Bronchial epithelial cell (primary cell): ENCODE results near the gene FARS2. TPM values are rescaled to one million over a fixed set of nuclear protein-coding genes. Genes with fewer than 3 reads are reported as not detected.

Source experiments
- DNase-seq: peaks from one replicate; pipeline ENCODE4 v3.0.0-alpha.2; 2010; ENCODE audit warnings: low read depth
- FAIRE-seq: peaks from 2 replicates; lab custom pipeline; 2011; peaks lifted over from hg19 to GRCh38; lab: Jason Lieb, UNC
- H3K27me3 ChIP-seq: 2 replicates; pipeline ENCODE4 v1.5.1; 2011; ENCODE audit warnings: low read length; ENCODE audit not compliant: control insufficient read depth, insufficient read depth
- H3K36me3 ChIP-seq: 2 replicates; pipeline ENCODE4 v1.5.1; 2011; ENCODE audit warnings: low read length; ENCODE audit not compliant: control insufficient read depth, insufficient read depth
- H3K4me3 ChIP-seq: 2 replicates; pipeline ENCODE4 v1.5.1; 2011; ENCODE audit warnings: mild to moderate bottlenecking, low read depth, low read length, control low read depth
- total RNA-seq: library from RNA; depleted of rRNA; stranded (reverse); fragments of >200 nt; gene quantifications from 2 replicates; pipeline ENCODE4 v1.2.1, GENCODE V29; 2014
- TF ChIP-seq, protein P1 (sequence below): IDR thresholded peaks from 2 replicates; pipeline ENCODE4 v1.5.1; 2011; ENCODE audit warnings: mild to moderate bottlenecking, moderate library complexity, low read length, control low read depth, inconsistent platforms; ENCODE audit not compliant: insufficient read depth, severe bottlenecking

Gene FARS2
- total RNA-seq, 1 donor from 2014 or later: 27.4 TPM

- H3K27me3 ChIP-seq: no peaks in the 10 kb centered on the region
- no peaks in the 10 kb centered on the region for H3K36me3 ChIP-seq
- H3K4me3 ChIP-seq: no peak overlapping the region
- no peak for FAIRE-seq
- DNase-seq: peak; percentile 79
- TF ChIP-seq, protein P1, sequence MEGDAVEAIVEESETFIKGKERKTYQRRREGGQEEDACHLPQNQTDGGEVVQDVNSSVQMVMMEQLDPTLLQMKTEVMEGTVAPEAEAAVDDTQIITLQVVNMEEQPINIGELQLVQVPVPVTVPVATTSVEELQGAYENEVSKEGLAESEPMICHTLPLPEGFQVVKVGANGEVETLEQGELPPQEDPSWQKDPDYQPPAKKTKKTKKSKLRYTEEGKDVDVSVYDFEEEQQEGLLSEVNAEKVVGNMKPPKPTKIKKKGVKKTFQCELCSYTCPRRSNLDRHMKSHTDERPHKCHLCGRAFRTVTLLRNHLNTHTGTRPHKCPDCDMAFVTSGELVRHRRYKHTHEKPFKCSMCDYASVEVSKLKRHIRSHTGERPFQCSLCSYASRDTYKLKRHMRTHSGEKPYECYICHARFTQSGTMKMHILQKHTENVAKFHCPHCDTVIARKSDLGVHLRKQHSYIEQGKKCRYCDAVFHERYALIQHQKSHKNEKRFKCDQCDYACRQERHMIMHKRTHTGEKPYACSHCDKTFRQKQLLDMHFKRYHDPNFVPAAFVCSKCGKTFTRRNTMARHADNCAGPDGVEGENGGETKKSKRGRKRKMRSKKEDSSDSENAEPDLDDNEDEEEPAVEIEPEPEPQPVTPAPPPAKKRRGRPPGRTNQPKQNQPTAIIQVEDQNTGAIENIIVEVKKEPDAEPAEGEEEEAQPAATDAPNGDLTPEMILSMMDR: no peak
Measured at GRCh38 chr6:5670811-5671561, 409.7 kb downstream of the FARS2 start.

DNA sequence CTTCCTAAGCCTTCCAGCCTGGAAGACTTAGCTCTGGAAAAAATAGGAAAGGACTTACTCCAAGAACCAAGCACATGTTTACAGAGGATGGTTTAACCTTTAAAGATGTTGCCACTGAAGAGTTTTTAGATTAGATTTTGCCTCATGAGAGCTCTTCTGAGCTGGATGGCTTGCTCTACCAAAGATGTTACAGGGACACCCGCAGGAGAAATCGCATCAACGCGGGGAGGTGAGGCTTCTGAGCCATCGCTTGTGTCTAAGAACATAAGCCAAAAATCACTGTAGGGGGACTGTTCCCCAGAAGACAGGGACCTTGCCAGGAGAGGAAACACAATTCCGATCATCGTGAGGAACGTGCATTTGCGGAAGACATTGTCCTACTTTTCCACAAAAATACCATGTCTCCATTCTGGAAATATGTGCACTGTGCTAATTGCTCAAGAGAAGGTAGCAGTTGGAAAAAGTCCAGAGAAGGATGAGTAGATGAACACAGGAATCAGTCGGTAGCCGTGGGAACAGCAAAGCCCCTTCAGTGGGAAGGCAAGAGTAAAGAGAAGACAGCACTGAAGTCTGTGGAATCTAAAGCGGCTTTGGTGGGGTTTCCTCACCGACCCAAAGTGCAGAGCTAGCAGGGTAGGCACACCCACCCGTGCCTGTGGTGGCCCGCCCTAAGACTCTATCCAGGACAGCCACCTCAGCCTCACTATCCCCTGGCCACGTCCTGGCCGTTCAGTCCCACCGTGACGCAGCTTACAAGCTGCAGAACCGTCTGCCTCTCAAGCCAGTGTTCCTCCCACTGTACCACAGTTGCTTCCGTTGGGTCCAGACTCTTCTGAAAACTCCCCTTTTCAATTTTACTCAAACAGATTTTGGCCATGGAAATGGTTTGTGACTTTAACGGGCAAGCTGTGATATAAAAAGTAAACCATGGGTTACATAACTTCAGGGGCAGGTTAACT lies 410.6 kb downstream of the FARS2 start:
- H3K27me3 ChIP-seq: no peaks in the 10 kb centered on the region
- H3K36me3 ChIP-seq: no peaks in the 10 kb centered on the region
- FAIRE-seq (no peak), DNase-seq (no peak)
- TF ChIP-seq, protein P1: no peak
- H3K4me3 ChIP-seq: no peak overlapping the region

GRCh38 chr6:5672581-5673011 lies 411.3 kb downstream of the FARS2 start:
- FAIRE-seq (no peak), DNase-seq (peak; percentile 91)
- Histone ChIP-seq H3K36me3 (no peaks in the 10 kb centered on the region), H3K27me3 (no peaks in the 10 kb centered on the region), H3K4me3 (no peak overlapping the region)
- TF ChIP-seq, protein P1: no peak

GRCh38 chr6:5673019-5673790 lies 411.9 kb downstream of the FARS2 start:
- Histone ChIP-seq H3K27me3 (no peaks in the 10 kb centered on the region), H3K4me3 (no peak overlapping the region), H3K36me3 (no peaks in the 10 kb centered on the region)
- TF ChIP-seq, protein P1: no peak
- FAIRE-seq (no peak), DNase-seq (no peak)

DNA sequence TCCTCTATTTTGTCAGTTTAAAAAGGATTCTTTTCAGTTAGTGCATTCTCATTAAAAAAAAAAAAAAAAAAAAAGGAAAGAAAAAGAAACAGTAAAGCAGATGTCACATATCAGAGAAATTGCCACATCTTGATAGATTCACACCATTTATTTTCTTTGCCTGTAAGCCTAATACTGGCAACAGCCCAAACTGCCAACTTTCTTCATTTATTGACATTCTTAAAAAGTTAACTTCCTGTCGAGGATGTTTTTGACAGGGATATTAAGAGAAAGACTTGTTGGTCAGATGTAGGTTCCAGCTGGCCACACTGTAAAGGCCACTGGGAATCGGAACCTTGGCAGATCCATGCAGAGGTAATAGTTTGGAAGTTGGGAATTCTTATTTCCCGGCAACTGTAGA lies 412.8 kb downstream of the FARS2 start:
- FAIRE-seq (no peak), DNase-seq (no peak)
- no peaks in the 10 kb centered on the region for H3K36me3 ChIP-seq
- TF ChIP-seq, protein P1: no peak
- H3K27me3 ChIP-seq: no peaks in the 10 kb centered on the region
- no peak overlapping the region for H3K4me3 ChIP-seq
